Astrocyte of the cerebellum (primary cell): ENCODE measurements around the gene ACBD7.

Experiments
- DNase-seq: peaks from one replicate; pipeline ENCODE4 v3.0.0-alpha.2; 2011; ENCODE audit warnings: low read depth
- H3K4me3 ChIP-seq: 2 replicates; pipeline ENCODE4 v1.5.1; 2011; ENCODE audit warnings: mild to moderate bottlenecking, low read depth, low read length, moderate library complexity
- in situ Hi-C: cut with HindIII; loops from 2 replicates; pipeline ENCODE4 v1.10.0; 2017; ENCODE audit warnings: low sequenced_read_pairs
- TF ChIP-seq, protein P1 (sequence below): IDR thresholded peaks from 2 replicates; pipeline ENCODE4 v1.5.1; 2012; ENCODE audit warnings: low read length, low read depth, moderate library complexity, mild to moderate bottlenecking; ENCODE audit errors: missing control alignments

The ACBD7 gene

DNA sequence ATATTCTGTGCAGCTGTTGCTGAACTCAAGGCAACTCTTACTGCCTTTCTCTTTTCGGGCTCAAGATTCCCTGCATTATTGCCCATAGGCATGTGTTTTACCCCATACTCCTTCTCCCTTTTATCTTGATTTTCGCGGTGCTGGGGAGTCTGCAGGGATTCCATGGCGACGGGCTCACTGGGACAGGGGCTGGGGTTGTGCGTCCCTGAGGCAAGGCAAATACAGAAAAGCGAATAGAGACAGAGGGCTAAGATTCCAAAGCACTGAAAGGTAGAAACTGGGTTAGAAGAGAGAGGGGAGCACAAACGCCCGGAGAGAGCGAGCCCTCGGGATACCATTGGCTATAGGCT is 8.1 kb upstream of the ACBD7 start:
- TF ChIP-seq, protein P1, sequence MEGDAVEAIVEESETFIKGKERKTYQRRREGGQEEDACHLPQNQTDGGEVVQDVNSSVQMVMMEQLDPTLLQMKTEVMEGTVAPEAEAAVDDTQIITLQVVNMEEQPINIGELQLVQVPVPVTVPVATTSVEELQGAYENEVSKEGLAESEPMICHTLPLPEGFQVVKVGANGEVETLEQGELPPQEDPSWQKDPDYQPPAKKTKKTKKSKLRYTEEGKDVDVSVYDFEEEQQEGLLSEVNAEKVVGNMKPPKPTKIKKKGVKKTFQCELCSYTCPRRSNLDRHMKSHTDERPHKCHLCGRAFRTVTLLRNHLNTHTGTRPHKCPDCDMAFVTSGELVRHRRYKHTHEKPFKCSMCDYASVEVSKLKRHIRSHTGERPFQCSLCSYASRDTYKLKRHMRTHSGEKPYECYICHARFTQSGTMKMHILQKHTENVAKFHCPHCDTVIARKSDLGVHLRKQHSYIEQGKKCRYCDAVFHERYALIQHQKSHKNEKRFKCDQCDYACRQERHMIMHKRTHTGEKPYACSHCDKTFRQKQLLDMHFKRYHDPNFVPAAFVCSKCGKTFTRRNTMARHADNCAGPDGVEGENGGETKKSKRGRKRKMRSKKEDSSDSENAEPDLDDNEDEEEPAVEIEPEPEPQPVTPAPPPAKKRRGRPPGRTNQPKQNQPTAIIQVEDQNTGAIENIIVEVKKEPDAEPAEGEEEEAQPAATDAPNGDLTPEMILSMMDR: no peak
- no peak for DNase-seq
- H3K4me3 ChIP-seq: peak overlapping the region; percentile 82
- in situ Hi-C loops: no loop called here

DNA sequence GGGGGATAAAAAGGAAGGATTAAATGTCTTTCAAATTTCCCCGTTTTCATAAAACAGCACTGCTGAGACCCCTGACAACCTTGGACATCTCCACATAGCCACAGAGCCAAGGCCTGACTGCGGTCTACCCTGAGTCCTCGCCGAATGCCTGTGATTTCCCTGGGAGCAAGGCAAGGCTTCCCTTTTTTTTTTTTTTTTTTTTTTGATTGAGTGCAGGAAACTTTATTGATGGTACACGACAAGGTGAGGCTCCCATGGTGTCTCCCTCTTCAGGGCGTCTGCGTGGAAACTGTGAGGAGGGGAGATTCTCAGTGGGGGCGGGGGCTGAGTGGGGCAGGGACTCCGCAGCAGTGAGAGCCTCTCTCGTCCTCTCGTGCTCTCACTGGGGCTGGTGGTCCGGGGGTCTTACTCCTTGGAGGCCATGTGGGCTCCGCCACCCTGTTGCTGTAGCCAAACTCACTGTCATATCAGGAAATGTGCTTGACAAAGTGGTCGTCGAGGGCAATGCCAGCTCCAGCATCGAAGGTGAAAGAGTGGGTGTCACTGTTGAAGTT is 4.4 kb upstream of the ACBD7 start:
- TF ChIP-seq, protein P1: no peak
- no peak for DNase-seq
- H3K4me3 ChIP-seq: no peak overlapping the region
- in situ Hi-C loops: loop anchor here (5.0 kb wide), 1 partner anchor 66 kb away; no protein-coding TSS in a partner anchor

DNA sequence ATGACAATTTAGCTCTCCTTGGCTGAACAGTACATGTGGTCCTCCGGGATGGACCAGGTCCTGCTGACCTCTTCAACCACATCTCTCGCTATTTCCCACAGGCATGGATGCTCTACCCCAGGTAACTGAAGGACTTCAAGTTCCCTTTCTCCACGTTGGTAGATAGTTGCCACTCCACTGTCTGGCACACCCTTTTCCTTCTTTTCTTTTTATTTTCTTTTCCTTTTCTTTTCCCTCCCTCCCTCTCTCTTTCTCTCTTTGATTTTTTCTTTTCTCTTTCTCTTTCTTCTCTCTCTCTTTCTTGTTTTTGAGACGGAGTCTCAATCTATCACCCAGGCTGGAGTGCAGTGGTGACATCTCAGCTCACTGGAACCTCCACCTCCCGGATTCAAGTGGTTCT is 2.8 kb upstream of the ACBD7 start:
- TF ChIP-seq, protein P1: no peak
- in situ Hi-C loops: loop anchor here (5.0 kb wide), 1 partner anchor 64 kb away; no protein-coding TSS in a partner anchor
- no peak overlapping the region for H3K4me3 ChIP-seq
- DNase-seq: no peak

DNA sequence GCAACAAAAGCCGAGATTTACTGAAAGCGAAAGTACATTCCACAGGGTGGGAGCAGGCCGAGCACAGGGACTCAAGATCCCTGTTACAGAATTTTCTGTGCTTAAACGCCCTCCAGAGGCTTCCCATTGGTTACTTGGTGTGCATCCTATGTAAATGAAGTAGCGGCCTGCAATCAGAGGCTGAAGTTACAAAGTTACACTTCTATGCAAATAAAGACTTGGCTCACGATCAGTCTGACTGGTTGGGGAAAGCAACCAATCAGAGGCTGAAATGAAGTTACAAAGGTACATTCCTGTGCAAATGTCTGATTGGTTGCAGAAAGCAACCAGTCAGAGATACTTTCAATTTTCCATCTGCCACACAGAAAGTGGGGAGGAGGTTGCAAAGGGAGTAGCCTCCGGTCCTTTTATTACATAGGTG is 4.1 kb downstream of the ACBD7 start:
- TF ChIP-seq, protein P1: no peak
- in situ Hi-C loops: no loop called here
- peak overlapping the region; percentile 41 for H3K4me3 ChIP-seq
- DNase-seq: peak; percentile 92

DNA sequence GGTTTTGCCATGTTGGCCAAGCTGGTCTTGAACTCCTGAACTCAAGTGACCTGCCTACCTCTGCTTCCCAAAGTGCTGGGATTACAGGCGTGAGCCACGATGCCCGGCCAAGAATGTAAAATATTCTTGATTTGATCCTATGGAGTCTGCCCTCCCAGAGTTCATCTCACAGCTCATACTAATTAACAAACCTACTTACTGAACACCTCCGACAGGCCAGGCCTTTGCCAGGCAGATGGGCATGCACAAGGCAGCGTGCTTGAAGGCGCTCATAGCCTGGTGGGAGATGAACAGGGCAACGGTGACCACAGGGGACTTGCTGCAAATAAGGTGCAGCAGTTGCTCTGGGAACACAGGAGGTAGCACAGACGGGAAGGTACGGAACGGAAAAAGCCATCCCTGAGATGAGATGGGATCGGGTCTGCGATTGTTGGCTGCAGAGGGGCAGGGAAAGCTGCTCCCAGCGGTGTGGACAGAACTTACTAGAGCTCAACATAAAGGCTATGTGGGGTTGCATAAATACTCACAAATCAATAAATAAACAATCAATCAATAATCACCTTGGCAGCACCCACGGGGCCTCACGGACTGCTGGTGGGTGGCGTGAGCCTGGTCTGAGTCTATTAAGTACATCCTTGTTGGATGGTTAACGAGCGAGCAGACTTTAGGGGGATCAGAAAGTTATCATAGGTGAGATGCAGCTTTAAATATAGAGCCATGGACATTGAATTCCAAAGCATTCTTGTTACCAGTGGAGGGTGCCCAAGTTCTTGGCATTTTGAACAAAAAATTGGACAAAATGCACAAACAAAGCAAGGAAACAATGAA is 4.7 kb downstream of the ACBD7 start:
- TF ChIP-seq, protein P1: peak; percentile 18
- DNase-seq: no peak
- in situ Hi-C loops: no loop called here
- H3K4me3 ChIP-seq: peak overlapping the region; percentile 41

DNA sequence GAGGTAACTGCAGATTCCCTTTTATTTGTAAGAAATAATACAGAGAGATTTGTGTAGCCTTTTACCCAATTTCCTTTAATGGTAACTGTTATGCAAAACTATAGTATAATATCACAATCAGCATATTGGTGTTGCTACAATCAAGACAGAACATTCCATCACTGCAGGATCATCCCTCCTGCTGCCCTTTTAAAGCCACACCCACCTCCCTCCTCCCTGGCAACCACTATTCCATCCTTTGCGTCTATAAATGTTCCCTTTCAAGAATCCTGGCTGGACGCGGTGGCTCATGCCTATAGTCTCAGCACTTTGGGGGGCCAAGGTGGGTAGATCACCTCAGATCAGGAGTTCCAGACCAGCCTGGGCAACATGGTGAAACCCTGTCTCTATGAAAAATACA is 13.2 kb downstream of the ACBD7 start:
- H3K4me3 ChIP-seq: no peak overlapping the region
- in situ Hi-C loops: no loop called here
- no peak for DNase-seq
- TF ChIP-seq, protein P1: no peak
